H9 (cell line): ENCODE data around the gene ZDHHC1. TPM values are rescaled to one million over a fixed set of nuclear protein-coding genes. Genes with fewer than 3 reads are reported as not detected.

ENCODE experiments used
- DNase-seq: peaks from one replicate; pipeline ENCODE4 v3.0.0-alpha.2; 2017
- H2AFZ ChIP-seq: one replicate; pipeline ENCODE4 v1.6.1; 2013; ENCODE audit warnings: mild to moderate bottlenecking, low read length, control low read depth, moderate library complexity
- H2AK5ac ChIP-seq: 2 replicates; pipeline ENCODE4 v1.6.1; 2013; ENCODE audit warnings: low read length, control low read depth, mixed read lengths; ENCODE audit not compliant: insufficient read length
- H2BK120ac ChIP-seq: one replicate; pipeline ENCODE4 v1.6.1; 2013; ENCODE audit warnings: low read depth, mild to moderate bottlenecking, low read length, control low read depth, inconsistent platforms; ENCODE audit not compliant: poor library complexity, severe bottlenecking
- H2BK12ac ChIP-seq: 2 replicates; pipeline ENCODE4 v1.6.1; 2013; ENCODE audit warnings: low read length, control low read depth, mixed read lengths, low read depth; ENCODE audit not compliant: insufficient read length
- H2BK15ac ChIP-seq: 2 replicates; pipeline ENCODE4 v1.6.1; 2013; ENCODE audit warnings: low read depth, low read length, control low read depth
- H2BK20ac ChIP-seq: one replicate; pipeline ENCODE4 v1.6.1; 2013; ENCODE audit warnings: low read depth, mild to moderate bottlenecking, low read length, control low read depth, inconsistent platforms; ENCODE audit not compliant: poor library complexity, severe bottlenecking
- H2BK5ac ChIP-seq: 2 replicates; pipeline ENCODE4 v1.6.1; 2013; ENCODE audit warnings: low read length, control low read depth, mixed read lengths; ENCODE audit not compliant: insufficient read length
- H3K14ac ChIP-seq: 2 replicates; pipeline ENCODE4 v1.6.1; 2013; ENCODE audit warnings: low read length, control low read depth; ENCODE audit not compliant: insufficient read depth
- H3K18ac ChIP-seq: 2 replicates; pipeline ENCODE4 v1.6.1; 2013; ENCODE audit warnings: low read depth, mild to moderate bottlenecking, mixed read lengths, low read length, control low read depth; ENCODE audit not compliant: insufficient read length
- H3K23ac ChIP-seq: 2 replicates; pipeline ENCODE4 v1.6.1; 2013; ENCODE audit warnings: low read length, control low read depth, mixed read lengths, low read depth; ENCODE audit not compliant: insufficient read length
- H3K23me2 ChIP-seq: 2 replicates; pipeline ENCODE4 v1.6.1; 2013; ENCODE audit warnings: low read depth, mild to moderate bottlenecking, mixed read lengths, low read length, control low read depth; ENCODE audit not compliant: insufficient read length, poor library complexity, severe bottlenecking
- H3K27ac ChIP-seq: 2 replicates; pipeline ENCODE4 v1.5.1; 2013; ENCODE audit warnings: low read length, control low read depth, mixed read lengths, low read depth; ENCODE audit not compliant: insufficient read length
- H3K27me3 ChIP-seq: 2 replicates; pipeline ENCODE4 v1.6.1; 2013; ENCODE audit warnings: low read length, control low read depth, inconsistent platforms; ENCODE audit not compliant: insufficient read depth
- H3K4ac ChIP-seq: 2 replicates; pipeline ENCODE4 v1.6.1; 2013; ENCODE audit warnings: low read depth, mild to moderate bottlenecking, control low read depth, inconsistent platforms, low read length, moderate library complexity
- H3K4me1 ChIP-seq: 2 replicates; pipeline ENCODE4 v1.6.1; 2013; ENCODE audit warnings: low read length, control low read depth, inconsistent platforms; ENCODE audit not compliant: insufficient read depth
- H3K4me2 ChIP-seq: 2 replicates; pipeline ENCODE4 v1.6.1; 2013; ENCODE audit warnings: low read length, control low read depth, mixed read lengths; ENCODE audit not compliant: insufficient read length, insufficient read depth
- H3K56ac ChIP-seq: 2 replicates; pipeline ENCODE4 v1.6.1; 2013; ENCODE audit warnings: low read depth, mild to moderate bottlenecking, mixed read lengths, low read length, control low read depth; ENCODE audit not compliant: insufficient read length
- H3K79me1 ChIP-seq: 2 replicates; pipeline ENCODE4 v1.6.1; 2013; ENCODE audit warnings: low read depth, mild to moderate bottlenecking, moderate library complexity, low read length, control low read depth, inconsistent platforms; ENCODE audit not compliant: insufficient read depth, poor library complexity, severe bottlenecking
- H3K79me2 ChIP-seq: 2 replicates; pipeline ENCODE4 v1.6.1; 2013; ENCODE audit warnings: low read length, control low read depth, inconsistent platforms; ENCODE audit not compliant: insufficient read depth
- H3K9ac ChIP-seq: 2 replicates; pipeline ENCODE4 v1.6.1; 2013; ENCODE audit warnings: low read length, control low read depth, mixed read lengths; ENCODE audit not compliant: insufficient read length; ENCODE audit errors: extremely low read depth
- H3K9me3 ChIP-seq: one replicate; pipeline ENCODE4 v1.6.1; 2013; ENCODE audit warnings: low read depth, low read length, inconsistent platforms; ENCODE audit not compliant: control insufficient read depth
- H3T11ph ChIP-seq: one replicate; pipeline ENCODE4 v1.6.1; 2013; ENCODE audit warnings: mild to moderate bottlenecking, low read length, control low read depth, inconsistent platforms
- H4K20me1 ChIP-seq: one replicate; pipeline ENCODE4 v1.6.1; 2013; ENCODE audit not compliant: control insufficient read depth, insufficient read length, insufficient read depth
- H4K5ac ChIP-seq: 2 replicates; pipeline ENCODE4 v1.6.1; 2013; ENCODE audit warnings: low read depth, mild to moderate bottlenecking, mixed read lengths, low read length, control low read depth; ENCODE audit not compliant: insufficient read length
- H4K8ac ChIP-seq: replicated peaks from 2 replicates; pipeline ENCODE4 v1.6.1; 2013; ENCODE audit warnings: low read length, control low read depth, mixed read lengths, low read depth; ENCODE audit not compliant: insufficient read length
- H4K91ac ChIP-seq: 2 replicates; pipeline ENCODE4 v1.6.1; 2013; ENCODE audit warnings: low read depth, mild to moderate bottlenecking, moderate library complexity, mixed read lengths, low read length, control low read depth; ENCODE audit not compliant: insufficient read length
- H3K27ac Mint-ChIP-seq, 3 experiments: 2 replicates in 2 of 3; 3 replicates in 1 of 3; pipeline ENCODE4 v1.8.0; 2020 to 2021; ENCODE audit warnings: mixed read lengths in 3 of 3, mild to moderate bottlenecking in 1 of 3, moderate library complexity in 1 of 3
- H3K27me3 Mint-ChIP-seq: 2 replicates; pipeline ENCODE4 v1.8.0; 2021; ENCODE audit warnings: low read depth, mild to moderate bottlenecking, moderate library complexity, mixed read lengths
- H3K36me3 Mint-ChIP-seq, 3 experiments: 2 replicates in 2 of 3; 3 replicates in 1 of 3; pipeline ENCODE4 v1.8.0; 2020 to 2021; ENCODE audit warnings: low read depth in 3 of 3, mixed read lengths in 3 of 3; ENCODE audit not compliant: insufficient read depth in 1 of 3
- H3K4me1 Mint-ChIP-seq, 2 experiments: 2 replicates each; pipeline ENCODE4 v1.8.0; 2020; ENCODE audit warnings: mixed read lengths in 2 of 2
- H3K4me3 Mint-ChIP-seq, 2 experiments: 2 replicates in 1 of 2; 3 replicates in 1 of 2; pipeline ENCODE4 v1.8.0; 2020 to 2021; ENCODE audit warnings: mild to moderate bottlenecking in 2 of 2, mixed read lengths in 2 of 2, moderate library complexity in 1 of 2
- H3K9me3 Mint-ChIP-seq, 2 experiments: 2 replicates in 1 of 2; 3 replicates in 1 of 2; pipeline ENCODE4 v1.8.0; 2020; ENCODE audit warnings: mild to moderate bottlenecking in 2 of 2, mixed read lengths in 2 of 2, moderate library complexity in 1 of 2
- WGBS: extraction: QIAGEN DNeasy Blood & Tissue Kit; methylation state at CpG from one replicate; pipeline ENCODE4 v1.1.7; 2013; ENCODE audit warnings: missing lambda C conversion rate, low lambda C conversion rate, mixed read lengths; ENCODE audit not compliant: insufficient read length; ENCODE audit errors: extremely low coverage; 5-methylcytosine and 5-hydroxymethylcytosine counted together
- total RNA-seq: library from RNA; stranded (reverse); gene quantifications from 2 replicates; pipeline ENCODE4 v1.2.1, GENCODE V29; 2021
- TF ChIP-seq, protein P1 (sequence below): fragments of 200-600 bp; sonication (generic); conservative IDR thresholded peaks from 3 replicates; pipeline ENCODE4 v1.8.0; 2021; ENCODE audit warnings: antibody characterized with exemption, mild to moderate bottlenecking

The ZDHHC1 gene
- total RNA-seq, 1 experiment from 2014 or later, result 3.7 TPM

DNA sequence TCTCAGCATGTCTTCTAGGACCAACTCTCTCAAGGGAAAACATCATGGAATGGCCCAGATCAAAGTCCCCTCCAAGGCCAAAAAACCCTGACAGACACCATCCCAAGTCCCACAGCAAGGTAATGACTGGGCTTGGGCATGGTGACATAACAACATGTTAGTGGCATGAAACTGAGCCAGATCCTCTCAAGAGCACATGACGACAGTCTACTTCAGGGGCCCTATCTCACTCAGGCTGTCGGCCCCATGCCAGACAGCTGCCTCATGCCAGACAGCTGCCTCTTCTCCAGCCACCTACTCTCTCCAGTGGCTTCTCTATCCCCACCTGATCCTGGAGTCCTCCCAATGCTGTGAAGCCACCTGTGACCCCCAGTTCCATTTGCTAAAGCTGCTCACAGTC, 33.1 kb upstream of the ZDHHC1 start:
- Mint-ChIP-seq H3K36me3 (peaks cover 4 to 27% (median 9%) of the 10 kb centered on the region in 3 experiments), H3K27me3 (no peaks in the 10 kb centered on the region), H3K4me3 (no peak overlapping the region), H3K4me1 (peaks cover 9 to 12% of the 10 kb centered on the region in 2 experiments), H3K27ac (peak overlapping the region; percentile 4 to 78 (median 6); a peak in 3 of 7 replicates), H3K9me3 (no peaks in the 10 kb centered on the region)
- no CpG with 5 or more reads among the region's 2 CpGs for WGBS
- no peak overlapping the region for H3K18ac ChIP-seq
- H2BK12ac ChIP-seq, result no peak overlapping the region
- no peaks in the 10 kb centered on the region for H3K79me2 ChIP-seq
- H3K27me3 ChIP-seq, result no peaks in the 10 kb centered on the region
- no peak overlapping the region for H2AK5ac ChIP-seq
- H3K9ac ChIP-seq, result no peak overlapping the region
- H3K23me2 ChIP-seq, result no peaks in the 10 kb centered on the region
- TF ChIP-seq, protein P1, sequence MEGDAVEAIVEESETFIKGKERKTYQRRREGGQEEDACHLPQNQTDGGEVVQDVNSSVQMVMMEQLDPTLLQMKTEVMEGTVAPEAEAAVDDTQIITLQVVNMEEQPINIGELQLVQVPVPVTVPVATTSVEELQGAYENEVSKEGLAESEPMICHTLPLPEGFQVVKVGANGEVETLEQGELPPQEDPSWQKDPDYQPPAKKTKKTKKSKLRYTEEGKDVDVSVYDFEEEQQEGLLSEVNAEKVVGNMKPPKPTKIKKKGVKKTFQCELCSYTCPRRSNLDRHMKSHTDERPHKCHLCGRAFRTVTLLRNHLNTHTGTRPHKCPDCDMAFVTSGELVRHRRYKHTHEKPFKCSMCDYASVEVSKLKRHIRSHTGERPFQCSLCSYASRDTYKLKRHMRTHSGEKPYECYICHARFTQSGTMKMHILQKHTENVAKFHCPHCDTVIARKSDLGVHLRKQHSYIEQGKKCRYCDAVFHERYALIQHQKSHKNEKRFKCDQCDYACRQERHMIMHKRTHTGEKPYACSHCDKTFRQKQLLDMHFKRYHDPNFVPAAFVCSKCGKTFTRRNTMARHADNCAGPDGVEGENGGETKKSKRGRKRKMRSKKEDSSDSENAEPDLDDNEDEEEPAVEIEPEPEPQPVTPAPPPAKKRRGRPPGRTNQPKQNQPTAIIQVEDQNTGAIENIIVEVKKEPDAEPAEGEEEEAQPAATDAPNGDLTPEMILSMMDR, result no peak
- H4K8ac ChIP-seq, result no peak overlapping the region
- H2BK5ac ChIP-seq, result no peak overlapping the region
- no peak overlapping the region for H2BK15ac ChIP-seq
- no peak overlapping the region for H3K4me2 ChIP-seq
- no peaks in the 10 kb centered on the region for H3K4me1 ChIP-seq
- H3T11ph ChIP-seq, result no peak overlapping the region
- no peaks in the 10 kb centered on the region for H4K20me1 ChIP-seq
- no peak overlapping the region for H2AFZ ChIP-seq
- no peak overlapping the region for H4K5ac ChIP-seq
- DNase-seq, result no peak
- H3K9me3 ChIP-seq, result no peaks in the 10 kb centered on the region
- H3K27ac ChIP-seq, result no peak overlapping the region
- H2BK20ac ChIP-seq, result no peak overlapping the region
- no peak overlapping the region for H3K23ac ChIP-seq
- no peaks in the 10 kb centered on the region for H3K79me1 ChIP-seq
- H2BK120ac ChIP-seq, result no peak overlapping the region
- no peak overlapping the region for H3K14ac ChIP-seq
- no peak overlapping the region for H4K91ac ChIP-seq
- no peak overlapping the region for H3K4ac ChIP-seq
- no peak overlapping the region for H3K56ac ChIP-seq
